Measurements from ENCODE around the gene FOXL1. TPM values are rescaled to one million over a fixed set of nuclear protein-coding genes. Genes with fewer than 3 reads are reported as not detected.

The FOXL1 gene
- 0.26 TPM for polyA plus RNA-seq (ENCODE audit: insufficient read length)

DNA sequence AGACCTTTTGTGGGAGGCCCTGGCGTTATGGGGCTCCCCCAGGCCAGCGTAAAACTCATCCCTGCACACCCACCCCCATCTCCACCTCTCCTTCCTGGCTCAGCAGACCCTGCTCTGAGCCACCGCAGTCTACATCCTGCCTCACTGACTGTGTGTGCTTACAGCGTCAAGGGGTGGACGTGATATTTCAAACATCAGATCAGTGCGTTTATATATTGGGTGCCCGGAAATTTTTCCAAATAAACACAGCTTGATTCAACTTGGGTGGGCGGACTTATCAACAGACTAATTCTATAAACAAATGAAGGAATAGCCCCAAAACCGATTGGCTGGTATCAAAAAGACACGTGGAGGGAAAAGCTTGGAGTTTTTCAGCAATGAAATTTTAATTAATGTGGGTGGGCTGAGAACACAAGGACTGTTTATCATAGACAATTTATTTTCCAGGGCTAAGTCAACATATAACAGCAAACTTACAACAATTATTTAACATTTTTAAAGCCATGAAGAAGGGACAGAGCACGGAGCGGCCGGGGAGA, at the start of gene FOXL1:
Gene FOXL1 (plus strand): TSS at position 489 of the 539 bp plus-strand sequence. CDS start 175 bp downstream, outside the sequence.
- no peak for DNase-seq

GRCh38 chr16:86529160-86529559, 49.2 kb upstream of the FOXL1 start:
- DNase-seq: no peak

DNA sequence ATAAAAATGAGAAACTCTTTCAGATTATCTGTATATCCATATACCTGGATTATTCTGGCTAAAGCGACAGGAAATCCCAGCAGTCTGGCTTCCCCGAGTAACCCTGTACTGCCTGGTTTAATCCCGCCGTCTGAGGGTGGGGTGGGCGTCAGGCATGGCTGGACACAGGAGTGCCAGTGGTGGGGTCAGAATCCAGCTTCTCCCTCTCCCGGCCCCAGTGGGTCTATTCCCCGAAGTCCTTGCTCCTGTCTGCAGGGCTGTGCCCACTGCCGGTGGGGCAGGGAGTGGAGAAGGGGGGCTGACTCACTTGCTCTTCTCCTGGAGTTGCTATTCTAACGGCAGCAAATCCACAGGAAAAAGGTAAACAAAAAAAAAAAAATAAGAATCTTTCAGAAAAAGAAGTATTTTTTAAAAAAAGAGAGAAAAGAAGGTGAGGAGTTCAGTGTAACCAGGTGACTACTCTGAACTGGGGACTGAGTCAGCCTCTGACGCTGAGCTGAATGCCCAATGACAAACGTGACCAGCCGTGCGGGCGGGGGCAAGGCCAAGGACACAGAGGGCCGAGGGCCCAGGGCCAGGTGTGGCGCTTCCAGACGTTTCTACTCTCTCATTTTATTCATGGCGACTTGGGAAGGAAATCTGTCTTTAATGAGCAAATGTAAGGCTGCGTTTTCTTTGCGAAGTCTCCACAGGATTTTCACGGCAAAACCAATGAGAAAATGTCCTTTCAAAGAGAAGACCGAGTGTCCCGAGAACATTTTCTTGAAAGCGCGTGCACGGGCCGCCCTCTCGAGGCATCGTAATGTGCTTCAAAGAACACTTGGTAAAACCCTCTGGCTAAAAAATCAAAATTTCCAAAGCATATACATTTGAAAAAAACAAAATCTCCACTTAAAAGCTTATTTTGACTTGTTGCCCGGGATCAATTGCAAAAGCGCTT, 47.8 kb upstream of the FOXL1 start:
- DNase-seq: no peak

DNA sequence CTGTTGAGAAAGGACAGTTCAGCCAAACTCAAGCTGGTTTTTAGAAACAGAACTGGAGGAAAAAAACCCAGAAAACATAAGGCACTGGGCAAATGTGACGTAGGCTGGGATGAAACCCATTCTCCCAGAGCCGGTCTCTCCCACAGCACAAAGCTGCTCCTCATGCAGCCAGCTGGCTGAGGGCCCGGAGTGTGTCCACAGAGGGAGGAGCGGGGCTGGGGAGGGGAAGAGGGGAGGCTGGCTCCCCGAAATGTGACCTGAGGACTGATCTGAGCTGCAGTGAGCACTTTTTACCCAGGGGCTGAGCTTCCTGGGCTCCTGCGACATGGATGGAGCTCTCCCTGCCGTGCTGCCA, 47.2 kb upstream of the FOXL1 start:
- DNase-seq: peak; percentile 76

DNA sequence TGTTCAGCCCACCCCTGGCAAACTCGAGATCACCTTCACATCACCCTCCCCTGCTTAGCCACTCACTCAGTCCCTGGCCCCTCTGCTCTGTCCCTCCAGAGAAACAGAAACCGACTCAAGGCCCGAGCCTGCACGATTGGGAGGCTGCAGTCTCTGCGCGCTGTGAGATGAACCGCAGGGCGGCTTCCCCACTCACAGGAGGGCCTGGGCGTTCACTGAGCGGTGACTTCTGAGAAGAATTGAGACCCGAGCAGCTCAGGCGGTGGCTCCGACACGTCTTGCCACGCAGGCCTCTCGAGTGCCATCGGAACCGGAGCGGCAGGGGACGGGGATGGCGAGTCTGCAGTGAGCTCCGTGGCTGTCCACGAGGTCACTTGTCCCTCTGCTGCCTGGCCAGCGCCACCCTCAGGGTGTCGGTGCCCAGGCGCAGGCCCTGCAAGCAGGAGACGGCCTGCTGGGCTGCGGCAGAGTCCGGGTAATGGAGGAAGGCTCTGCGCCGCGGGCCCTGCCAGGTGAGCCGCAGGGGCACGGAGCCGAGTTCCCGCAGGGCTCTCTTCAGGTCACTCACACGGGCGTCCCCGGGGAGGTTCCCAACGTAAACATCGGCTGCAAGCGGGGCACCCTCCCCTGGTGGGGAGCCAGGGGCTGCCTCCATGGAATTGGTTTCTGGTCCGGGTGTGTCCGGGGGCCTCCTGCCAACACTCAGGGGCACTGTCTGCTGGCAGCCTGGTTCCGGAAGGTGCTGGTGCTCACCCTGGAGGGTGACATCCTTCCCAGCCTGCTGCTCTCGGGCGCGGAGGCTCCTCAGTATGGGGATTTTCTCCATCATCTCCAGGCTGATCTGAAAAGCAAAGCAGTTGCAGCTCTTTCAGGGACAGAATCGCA, 46.5 kb upstream of the FOXL1 start:
- no peak for DNase-seq

DNA sequence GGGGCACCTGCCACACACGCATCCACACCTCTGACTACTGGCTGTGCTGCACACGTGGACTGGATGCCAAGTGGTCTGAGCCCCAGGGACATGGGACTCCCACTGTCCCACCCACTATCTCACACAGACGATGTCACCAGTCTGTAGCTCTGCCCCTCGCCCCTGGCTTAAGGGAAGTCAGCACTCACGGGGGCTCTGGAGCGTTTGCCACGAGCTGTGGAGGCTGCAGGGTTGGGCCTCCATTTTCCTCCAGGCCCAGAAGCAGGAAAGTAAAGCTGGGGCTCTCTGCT, 45.9 kb upstream of the FOXL1 start:
- no peak for DNase-seq

DNA sequence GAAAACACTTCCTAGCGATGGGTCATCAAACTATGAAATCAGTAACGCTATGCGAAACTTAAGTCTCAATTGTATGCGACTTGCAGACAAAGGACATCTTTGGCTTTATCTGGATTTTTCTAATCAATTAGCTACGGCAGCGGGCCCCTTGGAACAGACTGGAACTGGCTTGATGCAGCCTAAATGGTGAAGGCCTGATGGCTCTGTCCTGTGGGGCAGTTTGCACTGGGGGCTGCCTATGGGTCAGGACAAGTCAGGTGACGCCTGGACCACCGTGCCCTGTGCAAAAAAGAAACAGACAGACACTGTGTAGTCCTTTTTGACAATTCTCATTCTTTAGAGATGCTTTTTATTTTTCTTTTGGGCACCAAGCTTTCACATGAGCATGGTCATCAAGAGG, 45.3 kb upstream of the FOXL1 start:
- DNase-seq: no peak

DNA sequence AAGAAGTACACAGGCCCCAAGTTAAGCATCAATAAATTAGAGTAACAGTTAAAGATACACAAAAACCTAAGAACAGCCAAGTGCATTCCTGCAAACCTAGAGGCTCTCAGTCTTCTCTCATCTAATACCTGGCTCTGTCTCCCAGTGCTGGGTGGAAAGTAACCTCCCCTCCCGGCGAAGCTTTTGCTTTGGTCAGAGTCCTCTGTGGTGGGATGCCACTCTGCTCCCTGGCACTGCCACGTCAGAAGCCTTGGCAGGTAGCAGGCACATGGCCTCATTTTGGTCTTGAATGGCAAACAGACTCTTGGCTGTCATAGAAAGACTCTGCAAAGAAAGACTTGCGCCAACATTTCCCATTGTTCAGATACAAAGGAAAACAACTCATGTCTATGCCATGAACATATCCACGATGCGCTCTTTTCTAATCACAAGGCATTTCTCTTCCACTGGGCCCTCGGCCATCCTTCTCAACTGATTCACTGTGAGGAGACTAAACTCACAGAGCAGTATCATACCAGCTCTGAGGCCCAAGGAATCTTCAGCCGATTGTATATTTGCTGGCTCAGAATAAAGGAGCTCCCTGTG, 44.5 kb upstream of the FOXL1 start:
- no peak for DNase-seq

DNA sequence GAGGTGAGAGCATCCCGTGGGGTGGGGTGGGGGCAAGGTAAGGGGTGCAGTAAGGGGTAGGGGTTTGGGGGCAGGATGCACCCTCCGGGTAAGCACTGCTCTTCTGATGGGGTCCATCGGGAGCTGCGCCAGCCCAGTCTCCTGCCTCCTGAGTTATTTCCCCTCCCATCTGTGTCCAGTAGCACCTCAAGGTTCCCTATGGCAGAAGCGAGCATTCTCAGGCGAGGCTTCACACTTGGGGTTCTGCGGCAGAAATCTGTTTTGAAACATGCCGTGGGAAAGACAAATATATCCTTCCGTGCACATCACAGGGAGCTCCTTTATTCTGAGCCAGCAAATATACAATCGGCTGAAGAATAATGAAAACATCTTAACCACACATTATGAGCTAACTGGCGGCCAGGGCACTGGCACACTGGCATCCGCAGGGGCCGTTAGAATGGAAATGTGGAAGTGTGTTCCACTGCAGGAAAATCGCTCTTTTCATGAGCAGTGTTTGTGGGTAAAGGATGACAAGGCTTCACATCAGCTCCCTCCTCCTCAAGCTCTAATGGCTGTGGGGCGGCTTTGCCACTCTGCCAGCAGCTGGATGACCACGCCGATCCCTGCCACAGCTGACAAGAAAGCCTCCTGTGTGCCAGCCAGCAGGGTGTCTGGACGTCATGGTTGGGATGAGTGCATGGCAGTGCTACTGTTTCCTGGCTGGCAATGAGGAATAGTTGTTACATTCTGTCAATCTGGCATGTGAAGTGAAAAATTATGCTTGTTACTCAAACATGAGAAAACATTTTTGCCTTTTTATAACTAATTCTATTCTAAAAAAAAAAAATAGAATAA, 43.4 kb upstream of the FOXL1 start:
- DNase-seq: no peak

DNA sequence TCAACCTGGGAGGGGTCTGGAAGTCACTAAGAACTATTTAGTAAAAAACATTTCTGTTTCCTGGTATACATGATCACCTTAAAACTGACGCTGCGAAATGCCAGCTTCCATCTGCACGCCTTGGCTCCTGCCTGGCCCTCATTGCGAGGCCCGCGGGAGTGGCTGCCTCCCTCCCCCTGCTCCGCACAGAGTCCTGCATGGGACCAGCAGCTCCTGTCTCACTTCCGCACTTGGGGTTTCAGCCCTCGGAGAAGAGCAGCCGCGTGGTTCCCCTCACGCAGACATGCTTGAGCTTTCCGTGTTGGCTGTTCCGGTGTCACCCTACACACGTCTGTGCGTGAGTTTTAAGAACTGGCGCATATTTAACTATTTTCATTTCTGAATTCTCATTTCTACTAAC, 41.7 kb upstream of the FOXL1 start:
- no peak for DNase-seq

GRCh38 chr16:86537486-86537885, 40.9 kb upstream of the FOXL1 start:
- DNase-seq: no peak

DNA sequence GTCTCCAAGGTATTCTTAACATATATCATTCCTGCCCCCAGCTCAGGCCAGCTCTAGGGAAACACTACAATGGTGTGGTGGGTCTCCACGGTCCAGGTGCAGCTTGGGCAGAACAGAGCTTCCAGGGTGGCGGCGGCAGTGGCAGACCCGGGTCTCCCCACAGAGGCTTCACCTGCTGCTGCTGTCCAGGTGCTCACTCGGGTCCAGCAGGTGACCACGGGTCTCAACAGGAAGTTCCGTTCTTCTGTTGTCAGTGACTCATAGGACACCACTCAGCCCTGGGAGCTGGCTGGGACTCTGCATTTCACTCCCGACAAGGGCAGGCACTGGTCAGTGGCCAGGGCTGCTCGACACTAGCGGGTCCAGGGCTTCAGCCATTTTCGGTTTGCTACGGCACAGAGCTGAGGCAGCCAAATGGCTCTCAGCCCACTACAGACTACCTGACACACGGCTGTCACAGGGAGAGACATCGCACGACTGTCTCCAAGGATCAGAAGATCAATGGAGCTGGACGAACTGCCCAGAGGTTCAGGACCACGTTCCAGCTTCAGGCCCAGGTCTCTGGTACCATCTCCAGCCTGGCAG, 40.1 kb upstream of the FOXL1 start:
- DNase-seq: no peak

- no peak for DNase-seq
Measured at GRCh38 chr16:86540894-86541293, 37.5 kb upstream of the FOXL1 start.

- DNase-seq: no peak
Measured at GRCh38 chr16:86541560-86541959, 36.8 kb upstream of the FOXL1 start.

DNA sequence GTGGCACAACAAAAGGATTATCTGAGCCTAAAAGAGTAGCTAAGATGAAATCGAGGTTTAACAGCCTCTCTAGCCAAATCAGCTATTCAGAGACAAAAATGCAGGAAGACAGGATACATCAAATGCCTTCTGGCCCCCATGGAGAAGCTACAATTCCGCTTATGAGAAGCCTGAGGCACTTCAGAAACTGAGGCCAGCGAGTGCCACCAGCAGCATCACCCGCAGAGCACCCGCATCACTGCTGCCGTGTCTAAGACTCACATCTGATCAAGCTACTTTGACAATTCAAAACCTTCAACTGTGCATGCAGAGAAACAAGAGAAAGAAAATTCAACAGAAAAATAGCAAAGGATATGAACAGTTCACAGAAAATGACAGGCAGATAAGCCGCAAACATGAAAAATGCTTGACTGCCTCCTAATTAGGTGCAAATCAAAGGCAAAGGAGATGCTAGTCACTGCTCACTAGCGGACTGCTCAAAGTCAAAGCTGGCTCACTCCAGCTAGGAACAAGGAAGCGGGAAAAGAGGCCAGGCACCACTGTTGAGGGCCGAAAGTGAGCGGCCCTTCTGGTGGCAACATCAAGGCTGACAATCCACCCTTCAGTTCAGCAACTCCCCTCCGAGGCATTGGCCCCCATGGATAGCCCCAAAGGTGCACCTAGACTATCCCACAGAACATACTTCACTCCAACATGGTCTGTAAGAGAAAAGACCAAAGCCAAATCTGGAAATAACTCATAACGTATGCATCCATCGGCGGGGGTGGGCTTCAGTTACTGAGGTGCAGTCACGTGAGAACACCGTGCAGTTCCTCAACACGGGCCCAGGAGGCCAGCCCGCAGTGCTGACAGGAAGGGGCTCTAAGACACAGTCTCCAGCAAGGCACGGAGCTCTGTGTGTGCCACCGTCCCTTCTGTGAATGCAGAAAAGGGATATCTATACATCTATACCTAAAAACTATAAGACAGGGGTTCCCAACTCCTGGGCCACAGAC, 35.3 kb upstream of the FOXL1 start:
- DNase-seq: no peak

- no peak for DNase-seq
Measured at GRCh38 chr16:86545481-86545880, 32.9 kb upstream of the FOXL1 start.

DNA sequence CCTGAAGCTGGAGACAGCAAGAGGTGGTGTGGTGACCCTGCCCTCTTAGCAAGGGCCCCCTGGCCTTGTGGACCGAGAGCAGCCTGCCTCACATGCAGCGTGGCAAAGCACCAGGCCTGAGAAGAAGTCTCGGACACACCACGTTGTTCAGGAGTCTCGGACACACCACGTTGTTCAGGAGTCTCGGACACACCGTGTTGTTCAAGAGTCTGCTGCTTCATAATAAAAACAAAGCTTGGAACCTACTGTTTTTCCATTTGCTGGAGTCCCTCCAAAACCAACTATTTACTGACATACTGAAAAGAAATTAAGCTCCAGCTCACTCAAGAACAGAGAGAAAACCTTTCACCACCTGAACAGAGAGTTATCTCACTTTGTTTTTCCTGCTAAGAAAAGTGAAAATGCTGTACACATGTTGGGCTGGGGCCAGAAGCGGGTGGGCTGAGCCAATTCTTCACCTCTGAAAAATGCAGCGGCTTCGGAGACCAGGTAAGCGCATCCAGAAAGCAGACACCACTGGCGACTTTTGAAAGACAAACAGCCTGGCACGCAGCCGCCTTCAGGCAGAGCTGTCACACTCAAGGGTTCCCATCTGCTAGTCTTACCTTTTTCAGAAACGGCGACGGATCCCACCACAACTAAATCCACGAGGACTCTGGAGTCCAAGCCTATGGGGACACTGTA, 32.3 kb upstream of the FOXL1 start:
- no peak for DNase-seq

DNA sequence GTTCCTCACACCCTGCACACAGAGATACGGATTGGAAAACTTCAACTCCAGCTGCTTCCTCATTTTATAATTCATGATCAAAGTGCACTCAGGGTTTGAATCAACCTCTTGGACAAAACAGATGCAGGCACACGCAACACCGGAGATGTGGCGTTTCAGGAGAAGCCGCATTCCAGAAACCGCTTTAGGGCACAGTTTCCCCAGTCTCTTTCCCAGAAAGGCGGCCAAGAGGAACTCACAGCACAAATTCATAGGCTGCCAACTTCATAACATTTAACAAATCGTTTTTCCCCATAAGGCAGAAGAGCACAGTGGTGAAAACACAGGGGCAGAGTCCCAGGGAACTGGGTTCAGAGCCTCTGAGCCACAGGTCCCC, 31.7 kb upstream of the FOXL1 start:
- DNase-seq: no peak

- no peak for DNase-seq
Measured at GRCh38 chr16:86547286-86547685, 31.1 kb upstream of the FOXL1 start.

Data from hindlimb muscle (tissue), 1 donor.